Activated CD8-positive, alpha-beta memory T cell treated with anti-CD3 and anti-CD28 coated beads, Interleukin-2, amount 50 U/mL, for 4 hours (primary cell): ENCODE results near the gene BMP7.
"Not testable (repeated sequence)": the region's sequence is repeated elsewhere in the genome, so short reads cannot be mapped to it uniquely, and the experiment has no call there.

Source experiments
- DNase-seq: peaks from one replicate; pipeline ENCODE4 v3.0.0-alpha.2; 2020

BMP7 gene

DNA sequence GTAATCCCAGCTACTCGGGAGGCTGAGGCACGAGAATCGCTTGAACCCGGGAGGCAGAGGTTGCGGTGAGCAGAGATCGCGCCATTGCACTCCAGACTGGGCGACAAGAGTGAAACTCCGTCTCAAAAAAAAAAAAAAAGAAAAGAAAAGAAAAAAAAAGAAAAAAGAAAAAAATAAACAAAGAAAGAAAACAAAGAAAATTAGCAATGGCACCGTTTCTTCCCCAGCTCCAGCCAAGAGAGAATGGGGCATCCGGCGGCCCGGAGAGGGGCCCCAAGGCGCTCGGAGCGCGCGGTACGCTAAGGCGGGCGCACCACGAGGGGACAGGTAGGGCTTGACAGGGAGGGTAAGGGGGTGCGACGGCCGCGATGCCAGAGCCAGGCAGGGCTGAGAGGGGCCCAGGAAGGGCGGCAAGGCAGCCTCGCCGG, 1.5 kb downstream of the BMP7 start:
- not testable (repeated sequence) for DNase-seq

DNA sequence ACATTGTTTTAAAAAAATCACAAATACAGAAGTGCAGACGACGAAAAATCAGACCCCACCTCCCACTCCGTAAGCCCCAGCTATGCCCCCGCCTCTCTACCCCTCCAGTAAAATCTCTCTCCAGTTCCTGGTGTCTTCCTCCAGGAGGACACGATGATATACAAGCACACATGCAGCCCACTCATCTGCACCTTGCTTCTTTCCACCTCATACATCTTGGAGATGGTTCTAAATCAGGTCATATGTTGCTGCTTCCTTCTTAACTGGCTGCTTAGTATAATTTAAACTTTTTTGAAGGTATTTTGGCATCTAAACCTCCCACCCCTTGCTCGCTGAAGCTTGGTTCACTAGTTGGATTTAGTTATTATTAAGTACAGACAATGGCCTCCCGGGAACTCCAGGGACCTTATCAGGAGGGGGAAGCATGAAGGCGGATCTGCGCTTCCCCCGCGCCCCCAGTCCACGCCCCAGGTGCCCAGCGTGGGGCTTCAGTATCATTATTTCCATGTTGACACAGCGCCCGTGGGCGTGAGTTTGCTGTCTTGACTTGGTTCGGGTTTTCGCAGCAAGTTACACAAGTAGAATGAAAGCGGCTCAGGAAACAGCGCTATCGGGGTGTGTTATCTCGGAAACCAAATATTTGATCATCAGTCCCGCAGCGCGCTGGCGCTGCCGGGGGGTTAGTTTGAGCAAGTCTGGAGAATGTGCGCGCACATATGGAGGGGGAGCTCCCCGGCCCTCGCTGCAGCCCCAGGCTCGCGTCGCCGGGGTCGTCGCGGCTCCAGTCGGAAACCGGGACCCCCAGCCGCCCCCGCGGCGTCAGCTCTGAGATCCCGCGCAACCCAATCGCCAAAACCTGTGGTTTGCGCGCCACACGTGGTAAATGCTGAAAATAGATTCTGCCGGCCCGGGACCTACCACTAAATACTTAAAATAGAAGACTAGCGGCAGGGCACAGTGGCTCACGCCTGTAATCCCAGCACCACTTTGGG, 2.3 kb downstream of the BMP7 start:
- no peak for DNase-seq

DNA sequence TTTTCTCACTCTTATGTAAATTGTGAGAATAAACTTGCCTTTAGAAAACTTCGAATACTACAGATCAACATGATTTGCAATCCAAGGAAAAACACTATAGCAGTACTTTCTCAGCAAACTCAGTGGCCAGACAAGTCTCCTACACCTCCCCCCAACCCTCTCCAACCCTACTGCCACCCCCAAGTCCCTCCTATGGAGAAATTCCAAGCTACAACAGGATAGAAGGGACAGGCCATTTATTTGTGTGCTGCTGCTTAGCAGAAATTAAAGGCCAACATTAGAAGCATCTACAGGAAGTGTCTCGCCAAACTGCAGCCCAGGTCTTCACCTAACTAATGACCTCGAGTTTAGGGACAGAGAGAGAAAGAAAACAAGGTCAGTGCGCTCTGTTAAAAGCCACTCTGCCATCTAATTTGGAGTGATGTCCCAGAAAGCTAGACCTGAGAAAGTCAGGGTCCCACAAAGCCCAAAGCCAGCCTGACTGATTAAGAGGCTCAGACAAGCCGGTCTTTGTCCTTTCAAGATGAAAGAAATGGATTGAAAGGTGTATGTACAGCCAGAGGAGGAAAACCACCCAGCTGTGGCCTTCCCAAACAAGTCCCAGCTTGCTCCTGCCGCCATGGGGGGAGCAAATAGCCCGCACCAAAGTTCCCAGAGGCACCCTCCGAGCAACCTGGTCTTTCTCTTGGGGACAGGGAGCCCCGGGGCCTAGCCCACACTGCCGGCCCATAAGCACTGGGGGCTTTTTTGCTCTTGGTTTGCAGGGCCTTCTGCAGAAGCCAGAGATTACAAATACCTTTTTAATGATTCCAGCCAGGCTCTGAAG, 3.4 kb downstream of the BMP7 start:
- DNase-seq: no peak

DNA sequence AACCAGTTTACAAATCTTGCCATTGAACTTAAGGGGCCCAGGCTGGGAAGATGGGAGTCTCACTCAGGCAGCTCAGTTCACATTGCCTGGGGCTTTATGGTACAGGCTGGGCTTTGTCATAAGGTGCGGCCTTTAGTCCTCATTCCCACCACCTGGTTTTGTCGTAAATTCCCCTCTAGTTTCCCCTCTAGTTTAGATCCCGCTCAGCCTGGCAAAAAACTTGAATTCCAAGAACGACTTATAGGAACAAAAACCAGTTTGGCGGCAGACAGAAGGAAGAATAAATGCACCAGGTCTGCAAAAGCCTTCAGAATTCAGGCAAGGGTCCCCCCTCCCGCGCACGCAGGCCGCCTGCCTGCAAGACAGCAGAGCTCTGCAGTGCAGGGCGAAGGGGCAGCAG, 4.1 kb downstream of the BMP7 start:
- DNase-seq: no peak

DNA sequence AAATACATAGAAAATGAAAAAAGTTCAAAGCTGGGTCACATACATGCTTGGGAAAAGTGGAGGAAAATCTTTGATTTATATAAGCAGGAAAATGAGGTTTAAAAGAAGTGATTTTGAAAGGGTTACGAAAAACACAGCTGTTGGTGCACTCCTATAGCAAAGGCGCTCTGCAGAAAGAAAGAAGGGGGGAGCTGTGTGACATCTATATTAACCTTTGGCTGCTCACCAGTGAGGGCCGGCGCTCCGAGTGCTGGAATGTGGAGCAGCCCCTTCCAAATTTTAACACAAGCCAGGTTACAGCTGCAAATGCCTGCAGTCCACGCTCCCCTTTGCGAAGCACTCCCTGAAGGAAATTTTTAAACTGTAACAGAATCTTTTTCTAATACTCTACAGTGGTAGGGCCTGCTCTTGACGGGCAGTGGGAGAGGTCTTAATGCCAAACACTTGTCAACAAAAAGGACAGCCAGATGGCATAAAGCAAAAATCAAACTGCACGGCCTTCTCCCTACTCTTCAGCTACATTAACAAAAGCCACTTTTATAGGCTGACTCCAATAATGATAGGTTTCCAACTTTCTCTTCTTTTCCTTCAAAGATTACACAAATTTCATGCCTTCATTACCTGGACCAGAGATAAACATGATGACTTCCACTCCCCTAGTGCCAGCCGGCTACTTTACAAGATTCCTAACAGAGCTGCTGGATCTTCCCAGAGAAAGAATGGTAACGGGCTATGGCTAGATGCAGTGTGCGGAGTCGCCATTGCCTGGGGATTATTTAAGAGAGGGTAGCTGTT, 4.8 kb downstream of the BMP7 start:
- no peak for DNase-seq

DNA sequence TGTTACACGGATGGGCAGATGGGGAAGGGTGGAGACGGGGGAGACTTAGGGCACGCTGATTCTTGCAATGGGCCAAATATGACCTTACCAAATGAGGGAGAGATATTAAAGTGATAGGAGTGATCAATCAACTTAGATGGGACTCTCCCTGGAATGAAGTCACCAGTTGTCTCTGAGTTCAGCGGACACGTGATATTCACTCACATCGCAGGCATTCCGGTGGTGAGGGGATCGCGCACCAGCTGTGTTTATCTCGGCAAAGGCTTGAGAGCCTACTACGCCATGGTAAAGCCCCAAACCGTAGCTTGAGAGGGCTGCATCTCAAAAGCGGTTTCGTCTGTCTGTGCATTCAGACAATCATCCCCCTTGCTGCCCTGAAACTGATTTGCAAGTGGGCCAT, 5.5 kb downstream of the BMP7 start:
- DNase-seq: no peak

DNA sequence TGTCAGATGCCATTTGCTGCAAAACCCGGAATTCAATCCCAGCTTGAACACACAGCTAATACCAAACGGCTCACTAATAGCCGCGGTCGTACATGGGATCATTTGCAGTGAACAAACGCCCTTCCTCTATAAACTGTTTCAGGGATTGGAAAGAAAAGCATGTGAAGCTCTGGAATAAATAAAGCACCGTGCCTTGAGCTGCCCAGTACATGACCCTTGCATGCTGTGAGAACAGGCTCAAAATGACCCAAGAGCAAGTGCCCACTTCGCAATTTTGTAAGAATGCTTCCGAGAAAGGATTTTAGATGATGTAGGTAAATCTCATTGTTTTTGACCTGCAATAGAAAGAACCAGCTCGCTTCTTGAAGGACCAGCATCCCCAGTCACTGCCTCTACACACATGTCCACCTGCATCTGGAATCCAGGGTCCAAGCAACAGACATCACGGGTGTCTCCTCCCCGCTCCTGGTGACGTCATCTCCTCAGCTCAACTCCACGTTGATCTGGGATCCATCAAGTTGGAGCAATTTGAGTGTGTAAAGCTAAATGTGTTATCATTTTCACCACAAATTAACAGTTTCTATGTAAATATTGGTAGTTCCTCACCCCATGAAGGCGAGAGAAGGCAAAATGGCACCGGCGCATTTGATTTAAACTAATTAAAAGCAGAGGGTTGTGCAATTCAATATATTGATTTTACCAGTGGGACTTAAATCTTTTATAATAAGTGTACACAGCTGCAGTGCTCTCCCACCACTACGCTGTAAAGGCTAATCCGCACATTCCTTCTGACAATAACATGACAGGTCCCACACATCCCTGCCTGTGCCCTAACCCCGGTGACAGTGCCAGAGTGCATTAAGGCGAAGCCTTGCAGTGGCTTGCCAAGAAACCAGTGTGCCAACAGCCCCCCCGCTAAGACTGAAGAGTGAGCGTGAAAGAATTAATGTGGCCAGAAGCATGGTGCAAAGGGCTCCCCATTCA, 6.2 kb downstream of the BMP7 start:
- DNase-seq: no peak

DNA sequence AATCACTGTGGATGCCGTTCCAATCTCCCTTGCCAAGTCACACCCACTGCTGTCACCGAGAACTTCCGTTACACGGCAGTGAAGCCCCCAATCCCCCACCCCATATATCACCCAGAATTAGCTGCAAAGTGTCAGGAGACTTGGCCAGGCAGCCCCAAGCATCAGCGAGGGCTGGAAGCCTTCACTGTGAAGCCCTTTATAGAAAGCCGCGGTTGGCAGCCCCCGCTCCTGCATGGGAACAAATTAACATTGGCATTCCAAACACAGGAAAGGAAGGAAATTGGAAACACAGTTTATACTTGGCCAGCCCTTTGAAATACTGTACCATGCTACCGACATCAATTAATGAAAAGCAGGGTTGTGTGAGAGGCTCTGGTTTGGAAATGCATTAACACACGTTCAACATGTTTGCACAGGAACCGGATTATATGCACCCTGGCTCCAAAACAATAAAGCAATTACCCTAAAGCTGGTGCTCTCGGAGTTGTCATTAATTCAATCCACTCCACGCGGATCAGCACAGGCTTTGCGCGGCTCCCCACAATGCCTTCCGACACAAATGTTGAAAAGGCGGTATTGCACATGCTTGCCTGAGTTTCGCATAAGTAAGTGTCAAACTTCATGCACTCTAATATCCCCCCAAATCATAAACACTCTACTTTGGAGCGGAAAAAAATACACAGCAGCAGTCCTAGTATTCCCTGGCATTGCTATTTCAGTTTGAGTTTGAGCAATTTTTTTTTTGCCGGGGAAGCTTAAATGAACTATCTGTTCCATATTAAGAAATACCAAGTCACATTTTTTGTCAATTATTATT, 7.1 kb downstream of the BMP7 start:
- DNase-seq: no peak

DNA sequence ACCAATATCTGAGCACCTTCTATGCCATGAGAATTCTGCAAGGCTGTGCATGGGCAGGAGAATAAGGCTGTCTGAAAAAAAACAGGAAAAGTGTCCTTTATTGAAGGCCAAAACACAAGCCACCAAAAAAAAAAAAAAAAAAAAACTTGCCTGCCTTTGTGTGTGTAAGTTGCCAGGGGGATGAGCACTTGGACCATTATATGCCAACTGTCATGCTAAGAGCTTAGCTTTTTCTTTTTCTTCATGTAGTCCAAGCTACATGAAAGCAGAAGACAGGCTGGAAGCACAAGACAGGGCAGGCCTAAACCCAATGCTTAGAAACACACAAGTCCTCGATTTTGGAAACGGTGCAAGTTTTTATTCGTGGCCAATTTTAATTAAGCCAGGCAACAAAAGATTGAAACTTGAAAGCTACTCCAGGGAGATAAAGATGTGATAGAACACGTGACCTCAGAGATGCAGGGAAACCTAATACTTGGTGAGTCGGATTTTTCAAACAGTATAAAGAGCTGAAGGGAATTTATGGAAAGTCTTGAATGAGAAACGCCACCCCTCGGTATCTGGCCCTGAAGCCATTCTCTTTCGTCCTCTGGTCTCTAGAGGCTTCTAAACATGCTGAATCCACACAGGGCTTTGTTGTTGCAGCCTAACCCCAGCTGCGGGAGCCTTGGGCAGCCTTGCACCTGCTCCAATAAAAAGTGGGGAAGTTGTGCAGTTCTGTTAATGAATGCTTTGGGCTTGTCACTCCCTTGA, 8.6 kb downstream of the BMP7 start:
- no peak for DNase-seq

DNA sequence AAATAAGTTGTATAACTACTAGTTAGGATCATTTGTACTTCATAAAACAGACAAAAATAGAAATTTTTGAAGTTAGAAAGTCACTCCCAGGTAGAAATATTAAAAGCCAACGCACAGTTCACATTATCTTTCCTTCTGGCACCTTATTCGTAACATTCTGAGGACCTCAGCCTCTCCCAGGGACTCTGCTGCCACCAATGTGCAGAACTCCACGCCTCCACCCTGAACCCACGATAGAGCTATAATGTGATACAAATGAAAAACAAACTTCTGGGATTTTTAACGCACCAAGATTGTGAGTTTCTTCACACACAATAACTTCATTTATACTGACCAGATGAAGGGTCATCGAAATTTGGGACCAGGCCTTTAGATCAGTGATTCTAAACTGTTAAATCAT, 9.5 kb downstream of the BMP7 start:
- DNase-seq: no peak

DNA sequence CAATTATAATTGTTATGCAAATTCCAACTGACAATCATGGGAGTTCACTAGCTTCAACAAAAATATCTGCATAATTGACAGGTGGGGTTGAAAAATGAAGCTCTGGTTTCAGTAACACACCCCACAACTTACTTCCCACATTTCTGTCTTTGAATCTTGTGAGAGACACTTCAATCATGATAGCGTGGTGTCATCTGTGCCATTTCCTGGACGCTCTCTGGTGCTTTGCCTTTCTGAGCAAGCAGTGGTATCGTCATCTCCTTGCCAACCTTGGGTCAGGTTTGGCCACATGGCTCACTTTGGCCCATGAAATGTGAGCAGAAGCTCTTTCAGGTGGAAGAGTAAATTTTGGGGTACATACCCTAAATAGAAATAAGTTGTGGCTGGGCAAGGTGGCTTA, 10.2 kb downstream of the BMP7 start:
- DNase-seq: no peak

DNA sequence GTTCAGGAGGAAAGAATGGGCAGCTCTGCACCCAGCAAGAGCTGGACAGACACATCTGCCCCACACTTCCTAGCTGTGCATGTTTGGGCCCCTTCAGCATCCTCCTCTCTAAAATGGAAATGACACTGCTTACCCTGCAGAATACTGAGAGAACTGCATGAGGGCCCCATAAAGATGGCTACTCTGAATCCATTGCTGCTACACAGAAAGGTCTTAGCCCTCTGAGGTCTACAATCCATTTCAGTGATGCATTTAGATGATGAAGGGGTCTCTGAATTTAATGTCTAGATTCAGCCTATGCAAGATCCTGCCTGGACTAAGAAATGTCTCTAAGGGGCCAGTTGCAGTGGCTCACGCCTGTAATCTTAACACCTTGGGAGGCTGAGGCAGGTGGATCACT, 11.3 kb downstream of the BMP7 start:
- no peak for DNase-seq

DNA sequence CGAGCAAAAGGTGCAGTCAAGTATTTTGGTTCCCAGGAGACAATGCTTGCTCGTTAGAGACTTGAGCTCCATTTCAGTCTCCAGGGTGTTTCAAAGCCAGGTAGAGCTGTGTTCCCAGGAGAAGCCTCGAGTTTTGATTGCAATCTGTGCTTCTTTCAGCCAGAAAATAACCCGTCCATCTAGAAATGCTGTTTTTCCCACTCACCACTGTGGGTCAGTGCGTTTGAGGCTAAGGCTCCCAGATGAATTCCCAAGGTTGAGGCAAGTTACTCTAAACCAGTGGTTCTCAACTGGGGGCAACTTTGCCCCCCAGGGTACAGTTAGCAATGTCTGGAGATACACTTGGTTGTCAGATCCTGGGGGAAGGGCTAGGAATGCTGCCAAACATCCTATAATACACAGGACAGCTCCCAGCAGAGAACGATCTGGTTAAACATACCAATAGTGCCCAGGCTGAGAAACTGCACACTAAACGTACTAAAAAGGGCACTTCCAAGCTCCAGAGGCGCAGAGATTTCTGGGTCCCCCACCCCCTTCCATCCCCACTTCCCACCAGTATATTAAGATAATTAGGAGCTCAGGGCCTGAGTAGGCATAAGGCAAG, 13.8 kb downstream of the BMP7 start:
- no peak for DNase-seq

DNA sequence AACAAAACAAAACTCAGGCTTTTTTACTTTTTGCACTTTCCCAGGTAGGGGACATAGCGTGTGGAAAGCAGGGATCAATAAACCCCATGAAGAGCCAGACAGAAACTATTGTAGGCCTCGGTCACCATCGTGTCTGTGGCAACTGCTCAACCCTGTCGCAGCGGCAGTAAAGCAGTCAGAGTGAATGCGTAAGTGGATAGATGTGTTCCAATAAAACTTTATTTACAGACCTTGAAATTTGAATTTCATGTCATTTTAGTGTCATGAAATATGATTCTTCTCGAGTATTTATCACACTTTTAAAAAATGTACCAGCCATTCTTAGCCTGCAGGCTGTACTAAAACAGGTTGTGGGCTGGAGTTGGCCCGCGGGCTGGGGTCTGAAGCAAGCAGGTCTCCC, 14.5 kb downstream of the BMP7 start:
- no peak for DNase-seq

DNA sequence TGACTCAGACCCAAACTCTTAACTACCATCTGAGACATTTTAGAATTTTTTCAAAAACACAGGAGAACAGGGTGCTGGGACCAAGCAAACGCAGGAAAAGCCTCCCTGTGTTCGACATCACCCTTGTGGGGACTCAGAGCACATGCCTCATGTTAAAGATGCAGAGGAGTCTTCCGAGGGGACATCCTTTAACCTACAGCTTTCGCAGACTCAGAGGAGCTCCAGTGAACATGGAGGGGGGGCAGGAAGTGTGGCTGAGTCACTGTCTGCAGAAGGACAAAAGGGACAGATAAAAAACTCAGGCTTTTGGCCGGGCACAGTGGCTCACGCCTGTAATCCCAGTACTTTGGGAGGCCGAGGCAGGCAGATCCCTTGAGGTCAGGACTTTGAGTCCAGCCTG, 15.1 kb downstream of the BMP7 start:
- no peak for DNase-seq

DNA sequence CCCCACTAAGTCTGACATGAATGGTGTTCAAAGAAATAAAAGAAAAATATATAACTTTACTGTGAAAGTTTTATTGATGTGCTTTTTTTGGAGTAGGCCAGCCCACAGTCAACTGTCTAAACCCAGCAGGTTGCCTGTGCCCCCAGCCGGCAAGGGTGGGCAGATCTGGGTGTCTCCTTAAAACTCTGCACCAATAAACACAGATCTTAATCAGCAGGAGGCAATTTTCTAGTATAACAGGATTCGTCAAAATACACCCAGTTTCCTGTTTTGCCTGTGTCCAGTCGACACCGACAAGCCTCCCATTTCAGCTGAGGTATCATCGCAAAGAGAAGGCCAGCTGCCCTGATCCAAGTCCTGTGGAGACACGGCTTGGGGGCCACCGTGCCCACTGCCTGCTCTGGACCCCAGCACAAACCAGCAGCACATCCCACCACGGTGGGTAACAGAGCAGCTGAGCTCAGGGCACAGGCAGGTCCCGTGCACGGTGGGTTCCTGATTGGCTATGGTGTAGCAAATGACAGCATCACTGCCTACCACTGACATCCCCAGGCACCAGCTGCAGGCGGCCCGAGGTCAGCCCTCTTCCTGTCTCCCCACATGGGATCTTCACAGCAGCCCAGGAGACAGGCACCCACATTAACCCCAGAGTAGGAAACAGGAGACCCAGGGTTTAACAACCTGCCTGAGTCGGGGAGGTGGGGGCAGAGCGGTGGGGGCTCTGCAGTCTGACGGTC, 15.7 kb downstream of the BMP7 start:
- DNase-seq: no peak

DNA sequence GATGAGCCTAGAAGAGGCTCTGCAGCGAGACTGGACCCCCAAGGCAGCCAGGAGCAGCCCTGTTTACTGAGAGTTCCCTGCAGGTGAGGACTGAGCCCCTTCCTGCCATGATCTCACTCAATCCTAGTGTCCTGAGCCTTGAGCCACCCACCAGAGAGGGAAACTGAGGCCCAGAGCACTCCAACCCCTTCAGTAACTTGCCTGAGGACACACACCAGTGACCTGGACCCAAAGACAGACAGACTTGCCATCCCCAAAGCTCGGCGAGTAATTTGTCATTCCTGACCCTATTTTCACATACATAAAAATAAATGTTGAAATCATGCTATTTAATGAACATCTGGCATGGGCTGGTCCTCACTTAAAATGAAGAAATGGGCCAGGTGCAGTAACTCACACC, 16.7 kb downstream of the BMP7 start:
- no peak for DNase-seq

DNA sequence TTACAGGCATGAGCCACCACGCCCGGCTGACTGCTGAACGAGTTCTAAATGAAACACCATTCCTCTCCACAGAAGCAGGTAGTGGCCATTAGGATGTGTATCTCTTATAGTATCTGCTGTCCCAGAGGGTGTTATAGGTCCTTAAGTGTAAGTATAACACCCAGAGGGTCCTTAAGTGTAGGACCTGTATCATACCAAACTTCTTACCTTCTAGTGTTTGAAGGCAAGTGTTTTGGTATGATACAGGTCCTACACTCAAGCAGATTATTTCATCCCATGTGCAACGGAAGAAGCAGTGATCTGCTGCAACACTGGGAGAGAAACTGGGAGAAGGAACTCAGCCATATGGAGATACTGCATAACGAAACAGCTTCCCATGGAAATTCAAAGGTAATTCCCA, 17.4 kb downstream of the BMP7 start:
- no peak for DNase-seq
